H1 (cell line): ENCODE data around the gene ZSCAN1.

Experiments
- EZH2 ChIP-seq: fragments of 200-600 bp; sonication (generic); IDR thresholded peaks from 2 replicates; pipeline ENCODE4 v1.7.1; 2012; ENCODE audit warnings: low read depth, mild to moderate bottlenecking, moderate library complexity, low read length, inconsistent platforms; ENCODE audit not compliant: severe bottlenecking
- HDAC6 ChIP-seq: IDR thresholded peaks from one replicate; pipeline ENCODE4 v1.7.1; 2012; ENCODE audit warnings: low read depth, mild to moderate bottlenecking, inconsistent platforms, low read length, moderate library complexity
- KDM1A ChIP-seq: fragments of 200-600, 300-600 bp; sonication (generic); IDR thresholded peaks from 2 replicates; pipeline ENCODE4 v1.7.1; 2016; ENCODE audit warnings: mild to moderate bottlenecking, low read length, borderline replicate concordance
- POLR2A ChIP-seq, 2 experiments: IDR thresholded peaks; 1 replicate in 1 of 2; 2 replicates in 1 of 2; pipeline ENCODE4 v1.6.1; 2011; ENCODE audit warnings: low read depth in 2 of 2, low read length in 2 of 2, mild to moderate bottlenecking in 2 of 2; ENCODE audit errors: control extremely low read depth in 1 of 2
- RAD21 ChIP-seq, 2 experiments: IDR thresholded peaks in 1 of 2; conservative IDR thresholded peaks in 1 of 2; 2 replicates each; pipeline ENCODE4 v1.6.1; 2011; ENCODE audit warnings: low read depth in 2 of 2, low read length in 2 of 2, improper control_type of control experiment in 1 of 2, inconsistent platforms in 1 of 2, mild to moderate bottlenecking in 1 of 2, moderate library complexity in 1 of 2
- SP2 ChIP-seq: IDR thresholded peaks from 2 replicates; pipeline ENCODE4 v1.6.1; 2012; ENCODE audit warnings: mild to moderate bottlenecking, low read length, inconsistent platforms
- ZNF274 ChIP-seq: IDR thresholded peaks from 2 replicates; pipeline ENCODE4 v1.7.0; 2012; ENCODE audit warnings: low read length, borderline replicate concordance; ENCODE audit errors: extremely low read depth
- TF ChIP-seq, protein P1 (sequence below), 3 experiments: IDR thresholded peaks; 1 replicate in 2 of 3; 2 replicates in 1 of 3; pipeline versions ENCODE4 v1.5.1 to v1.6.1; 2011; ENCODE audit warnings: low read length in 3 of 3, mild to moderate bottlenecking in 3 of 3, inconsistent platforms in 2 of 3, low read depth in 1 of 3, moderate library complexity in 1 of 3; ENCODE audit not compliant: insufficient read depth in 1 of 3; ENCODE audit errors: control extremely low read depth in 1 of 3

- TF ChIP-seq ZNF274: no peak
- no peak for TF ChIP-seq POLR2A (IDR thresholded peaks at IDR 0.05; ENCODE audit: control extremely low read depth in 1 of 2, low read depth in 2 of 2, low read length in 2 of 2)
- no peak for TF ChIP-seq SP2
- TF ChIP-seq, protein P1, sequence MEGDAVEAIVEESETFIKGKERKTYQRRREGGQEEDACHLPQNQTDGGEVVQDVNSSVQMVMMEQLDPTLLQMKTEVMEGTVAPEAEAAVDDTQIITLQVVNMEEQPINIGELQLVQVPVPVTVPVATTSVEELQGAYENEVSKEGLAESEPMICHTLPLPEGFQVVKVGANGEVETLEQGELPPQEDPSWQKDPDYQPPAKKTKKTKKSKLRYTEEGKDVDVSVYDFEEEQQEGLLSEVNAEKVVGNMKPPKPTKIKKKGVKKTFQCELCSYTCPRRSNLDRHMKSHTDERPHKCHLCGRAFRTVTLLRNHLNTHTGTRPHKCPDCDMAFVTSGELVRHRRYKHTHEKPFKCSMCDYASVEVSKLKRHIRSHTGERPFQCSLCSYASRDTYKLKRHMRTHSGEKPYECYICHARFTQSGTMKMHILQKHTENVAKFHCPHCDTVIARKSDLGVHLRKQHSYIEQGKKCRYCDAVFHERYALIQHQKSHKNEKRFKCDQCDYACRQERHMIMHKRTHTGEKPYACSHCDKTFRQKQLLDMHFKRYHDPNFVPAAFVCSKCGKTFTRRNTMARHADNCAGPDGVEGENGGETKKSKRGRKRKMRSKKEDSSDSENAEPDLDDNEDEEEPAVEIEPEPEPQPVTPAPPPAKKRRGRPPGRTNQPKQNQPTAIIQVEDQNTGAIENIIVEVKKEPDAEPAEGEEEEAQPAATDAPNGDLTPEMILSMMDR (IDR thresholded peaks at IDR 0.05; ENCODE audit: control extremely low read depth in 1 of 3, insufficient read depth in 1 of 3, low read depth in 1 of 3, low read length in 3 of 3): peak; percentile 87 to 97 (median 91)
- TF ChIP-seq KDM1A: no peak
- TF ChIP-seq HDAC6: no peak
- TF ChIP-seq EZH2: no peak
- TF ChIP-seq RAD21 (IDR thresholded peaks at IDR 0.05 in 1 of 2, conservative IDR thresholded peaks at IDR 0.05 in 1 of 2; ENCODE audit: low read depth in 2 of 2, low read length in 2 of 2): peak; percentile 75 to 79
Observed at GRCh38 chr19:58042495-58043340, 8.9 kb downstream of the ZSCAN1 start.
